Testis (tissue), 2 donors: ENCODE results near the gene OGFR.

Experiments
- POLR2A ChIP-seq: fragments of 450-650 bp; IDR thresholded peaks from one replicate; pipeline ENCODE4 v1.6.1; 2017; ENCODE audit warnings: antibody characterized with exemption, mild to moderate bottlenecking, moderate library complexity
- TF ChIP-seq, protein P1 (sequence below), 3 experiments: fragments of 450-650 bp in 2 of 3; fragments of 200-600 bp in 1 of 3; sonication (generic) in 1 of 3; IDR thresholded peaks; one replicate each; pipeline ENCODE4 v1.5.1; 2016 to 2019; ENCODE audit warnings: antibody characterized with exemption in 3 of 3, mild to moderate bottlenecking in 2 of 3, moderate library complexity in 1 of 3

DNA sequence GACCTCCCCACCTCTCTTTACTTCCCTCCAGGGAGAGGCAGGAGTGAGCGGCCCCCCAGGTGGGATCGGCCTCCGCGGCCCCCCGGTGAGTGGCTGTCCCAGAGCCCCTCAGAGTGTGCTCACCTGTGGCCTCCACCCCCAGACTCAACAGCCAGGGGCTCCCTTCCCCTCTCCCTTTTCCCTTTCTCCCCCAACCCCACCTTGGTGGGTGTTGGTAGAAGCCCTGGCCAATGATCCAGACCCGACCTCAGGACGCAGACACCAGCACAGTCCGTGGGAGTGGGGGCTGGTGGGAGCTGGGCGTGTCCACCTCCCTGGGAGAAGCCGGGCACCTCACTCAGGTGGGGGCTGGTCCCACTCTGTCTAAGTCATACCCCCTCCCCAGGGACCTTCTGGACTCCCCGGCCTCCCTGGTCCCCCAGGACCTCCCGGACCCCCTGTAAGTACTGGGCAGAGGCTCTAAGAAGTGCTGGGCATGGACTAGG is 17.1 kb downstream of the OGFR start:
- TF ChIP-seq, protein P1, sequence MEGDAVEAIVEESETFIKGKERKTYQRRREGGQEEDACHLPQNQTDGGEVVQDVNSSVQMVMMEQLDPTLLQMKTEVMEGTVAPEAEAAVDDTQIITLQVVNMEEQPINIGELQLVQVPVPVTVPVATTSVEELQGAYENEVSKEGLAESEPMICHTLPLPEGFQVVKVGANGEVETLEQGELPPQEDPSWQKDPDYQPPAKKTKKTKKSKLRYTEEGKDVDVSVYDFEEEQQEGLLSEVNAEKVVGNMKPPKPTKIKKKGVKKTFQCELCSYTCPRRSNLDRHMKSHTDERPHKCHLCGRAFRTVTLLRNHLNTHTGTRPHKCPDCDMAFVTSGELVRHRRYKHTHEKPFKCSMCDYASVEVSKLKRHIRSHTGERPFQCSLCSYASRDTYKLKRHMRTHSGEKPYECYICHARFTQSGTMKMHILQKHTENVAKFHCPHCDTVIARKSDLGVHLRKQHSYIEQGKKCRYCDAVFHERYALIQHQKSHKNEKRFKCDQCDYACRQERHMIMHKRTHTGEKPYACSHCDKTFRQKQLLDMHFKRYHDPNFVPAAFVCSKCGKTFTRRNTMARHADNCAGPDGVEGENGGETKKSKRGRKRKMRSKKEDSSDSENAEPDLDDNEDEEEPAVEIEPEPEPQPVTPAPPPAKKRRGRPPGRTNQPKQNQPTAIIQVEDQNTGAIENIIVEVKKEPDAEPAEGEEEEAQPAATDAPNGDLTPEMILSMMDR (IDR thresholded peaks at IDR 0.05): no peak
- no peak for TF ChIP-seq POLR2A
